SHP77 (cell line): Measurements from ENCODE around the gene ODAD4.

ENCODE experiments used
- DNase-seq, 2 experiments: peaks; one replicate each; lab custom pipeline; 2025; lab: John Stamatoyannopoulos, UW

The ODAD4 gene

GRCh38 chr17:41971721-41972523 lies 41.5 kb downstream of the ODAD4 start:
- no peak for DNase-seq

- peak; percentile 8 to 51 for DNase-seq
Observed at GRCh38 chr17:41972571-41973407, 42.4 kb downstream of the ODAD4 start.

GRCh38 chr17:41973408-41973811 lies 43.0 kb downstream of the ODAD4 start:
- DNase-seq: no peak

GRCh38 chr17:41974031-41974430 lies 43.6 kb downstream of the ODAD4 start:
- no peak for DNase-seq

GRCh38 chr17:41974658-41975057 lies 44.2 kb downstream of the ODAD4 start:
- no peak for DNase-seq

- no peak for DNase-seq
Observed at GRCh38 chr17:41975099-41976083, 45.0 kb downstream of the ODAD4 start.

GRCh38 chr17:41976142-41976768 lies 45.8 kb downstream of the ODAD4 start:
- DNase-seq: no peak

- no peak for DNase-seq
Observed at GRCh38 chr17:41977991-41978390, 47.6 kb downstream of the ODAD4 start.

GRCh38 chr17:41982026-41982760 lies 51.8 kb downstream of the ODAD4 start:
- DNase-seq: no peak

GRCh38 chr17:41984454-41984853 lies 54.0 kb downstream of the ODAD4 start:
- no peak for DNase-seq

GRCh38 chr17:41985919-41986318 lies 55.5 kb downstream of the ODAD4 start:
- no peak for DNase-seq

- no peak for DNase-seq
Observed at GRCh38 chr17:41986634-41987033, 56.2 kb downstream of the ODAD4 start.

- DNase-seq: no peak
Observed at GRCh38 chr17:41987642-41988041, 57.2 kb downstream of the ODAD4 start.

GRCh38 chr17:41988418-41988817 lies 58.0 kb downstream of the ODAD4 start:
- DNase-seq: no peak

GRCh38 chr17:41989702-41990419 lies 59.4 kb downstream of the ODAD4 start:
- DNase-seq: no peak

- no peak for DNase-seq
Observed at GRCh38 chr17:41992576-41992975, 62.2 kb downstream of the ODAD4 start.

- DNase-seq: no peak
Observed at GRCh38 chr17:41996855-41997164, 66.4 kb downstream of the ODAD4 start.

- no peak for DNase-seq
Observed at GRCh38 chr17:41998497-41998896, 68.1 kb downstream of the ODAD4 start.

- no peak for DNase-seq
Observed at GRCh38 chr17:42000413-42001133, 70.2 kb downstream of the ODAD4 start.

- no peak for DNase-seq
Observed at GRCh38 chr17:42001729-42002128, 71.3 kb downstream of the ODAD4 start.
